HepG2 (cell line): ENCODE data around the gene XCR1. TPM values are rescaled to one million over a fixed set of nuclear protein-coding genes. Genes with fewer than 3 reads are reported as not detected.

ENCODE experiments used
- ATAC-seq: fragments of 200-7000 bp; cut with Tn5 transposase; 3 replicates; pipeline ENCODE4 v1.9.1; 2020; ENCODE audit warnings: mild to moderate bottlenecking, moderate library complexity
- BruUV-seq: library from RNA; stranded (reverse); fragments of 400-500 nt; replicated peaks from 2 replicates; lab custom pipeline; 2021; lab: Mats Ljungman, UMichigan
- CTCF ChIA-PET: fragments of 300-600 bp; formaldehyde crosslinking; extraction: SDS; loops from one replicate; lab custom pipeline; 2021; ENCODE audit warnings: low total read pairs, inconsistent platforms, low intra/inter-chr PET ratio; lab: Yijun Ruan, JAX
- POLR2A ChIA-PET: fragments of 350-600 bp; sonication (Branson Sonifier 250); formaldehyde crosslinking; loops from one replicate; lab custom pipeline; 2020; ENCODE audit warnings: antibody characterized with exemption, inconsistent platforms; lab: Yijun Ruan, JAX
- DNase-seq: peaks from one replicate; pipeline ENCODE4 v3.0.0-alpha.2; 2015; ENCODE audit warnings: low spot score
- FAIRE-seq: peaks from 3 replicates; lab custom pipeline; 2011; peaks lifted over from hg19 to GRCh38; lab: Jason Lieb, UNC
- H2AFZ ChIP-seq: one replicate; pipeline ENCODE4 v1.6.1; 2011; ENCODE audit warnings: low read length, inconsistent platforms
- H3K27ac ChIP-seq: fragments of 300-600 bp; 3 replicates; pipeline ENCODE4 v1.8.0; 2011; ENCODE audit warnings: mixed run types, mild to moderate bottlenecking, mixed read lengths, low read length, inconsistent platforms; ENCODE audit not compliant: insufficient read depth; ENCODE audit errors: extremely low read length
- H3K27me3 ChIP-seq, 2 experiments: fragments of 200-600 bp in 1 of 2; 2 replicates in 1 of 2; 3 replicates in 1 of 2; pipeline versions ENCODE4 v1.6.0 to v1.8.0; 2011; ENCODE audit warnings: low read length in 2 of 2, mild to moderate bottlenecking in 2 of 2, moderate library complexity in 2 of 2, inconsistent platforms in 1 of 2; ENCODE audit not compliant: insufficient read depth in 2 of 2, control insufficient read depth in 1 of 2
- H3K36me3 ChIP-seq, 2 experiments: fragments of 200-600 bp in 1 of 2; replicated peaks in 1 of 2; 2 replicates in 1 of 2; 3 replicates in 1 of 2; pipeline versions ENCODE4 v1.5.1 to v1.8.0; 2011; ENCODE audit warnings: low read length in 2 of 2, inconsistent platforms in 1 of 2; ENCODE audit not compliant: insufficient read depth in 2 of 2, control insufficient read depth in 1 of 2
- H3K4me1 ChIP-seq: 2 replicates; pipeline ENCODE4 v1.5.1; 2012; ENCODE audit warnings: low read length, inconsistent platforms; ENCODE audit not compliant: insufficient read depth
- H3K4me2 ChIP-seq: 2 replicates; pipeline ENCODE4 v1.6.0; 2011; ENCODE audit warnings: low read depth, low read length, inconsistent platforms
- H3K4me3 ChIP-seq, 3 experiments: fragments of 200-600 bp in 1 of 3; sonication (generic), shearing (Covaris generic) in 1 of 3; replicated peaks in 1 of 3; 2 replicates each; pipeline ENCODE4 v1.5.1; 2011 to 2016; ENCODE audit warnings: low read length in 3 of 3, inconsistent platforms in 2 of 3, low read depth in 2 of 3, mild to moderate bottlenecking in 2 of 3, control low read depth in 1 of 3, mixed read lengths in 1 of 3; ENCODE audit not compliant: insufficient read depth in 1 of 3
- H3K79me2 ChIP-seq: one replicate; pipeline ENCODE4 v1.6.1; 2011; ENCODE audit warnings: low read length, inconsistent platforms; ENCODE audit not compliant: insufficient read depth
- H3K9ac ChIP-seq: 2 replicates; pipeline ENCODE4 v1.6.0; 2011; ENCODE audit warnings: mild to moderate bottlenecking, low read depth, low read length, inconsistent platforms; ENCODE audit not compliant: insufficient read depth
- H3K9me3 ChIP-seq: 2 replicates; pipeline ENCODE4 v1.5.1; 2012; ENCODE audit warnings: mild to moderate bottlenecking, low read length
- H4K20me1 ChIP-seq: 2 replicates; pipeline ENCODE4 v1.6.0; 2011; ENCODE audit warnings: inconsistent platforms, mild to moderate bottlenecking, low read length, moderate library complexity; ENCODE audit not compliant: insufficient read depth
- ATAD3A ChIP-seq: sonication (generic); formaldehyde crosslinking; IDR thresholded peaks from 2 replicates; pipeline ENCODE4 v1.4.0; 2020; ENCODE audit warnings: missing genetic modification reagents
- DNMT1 ChIP-seq: sonication (generic); formaldehyde crosslinking; IDR thresholded peaks from 2 replicates; pipeline ENCODE4 v1.5.1; 2020; ENCODE audit warnings: mild to moderate bottlenecking, missing genetic modification reagents
- DPF2 ChIP-seq: sonication (generic); formaldehyde crosslinking; IDR thresholded peaks from 2 replicates; pipeline ENCODE4 v1.4.0; 2020; ENCODE audit warnings: mild to moderate bottlenecking, low read depth, missing genetic modification reagents, borderline replicate concordance
- GFI1 ChIP-seq: sonication (generic); formaldehyde crosslinking; IDR thresholded peaks from 2 replicates; pipeline ENCODE4 v1.5.0; 2020; ENCODE audit warnings: missing genetic modification reagents, mild to moderate bottlenecking, borderline replicate concordance
- MED13 ChIP-seq: sonication (generic); formaldehyde crosslinking; IDR thresholded peaks from 2 replicates; pipeline ENCODE4 v1.5.0; 2020; ENCODE audit warnings: missing genetic modification reagents
- MXD1 ChIP-seq: sonication (generic); formaldehyde crosslinking; IDR thresholded peaks from 2 replicates; pipeline ENCODE4 v1.4.0; 2020; ENCODE audit warnings: mild to moderate bottlenecking, missing genetic modification reagents
- RBM22 ChIP-seq: fragments of 200-400 bp; formaldehyde crosslinking; optimal IDR thresholded peaks from 2 replicates; pipeline ENCODE3; 2017; ENCODE audit warnings: mild to moderate bottlenecking, low read length, moderate library complexity
- RBM39 ChIP-seq: fragments of 200-400 bp; formaldehyde crosslinking; IDR thresholded peaks from one replicate; pipeline ENCODE4 v1.6.1; 2018; ENCODE audit warnings: antibody characterized with exemption, mild to moderate bottlenecking, low read depth, low read length; ENCODE audit not compliant: poor library complexity, severe bottlenecking
- TIGD3 ChIP-seq: sonication (generic); formaldehyde crosslinking; IDR thresholded peaks from 2 replicates; pipeline ENCODE4 v1.5.1; 2020; ENCODE audit warnings: mild to moderate bottlenecking, missing genetic modification reagents, borderline replicate concordance
- ZIK1 ChIP-seq: sonication (generic); formaldehyde crosslinking; IDR thresholded peaks from 2 replicates; pipeline ENCODE4 v1.5.0; 2020; ENCODE audit warnings: mild to moderate bottlenecking, low read depth, missing genetic modification reagents, borderline replicate concordance
- ZKSCAN8 ChIP-seq: IDR thresholded peaks from 2 replicates; pipeline ENCODE4 v1.6.1; 2016; ENCODE audit warnings: borderline replicate concordance, missing genetic modification reagents, missing compliant biosample characterization
- ZNF138 ChIP-seq: sonication (generic); formaldehyde crosslinking; IDR thresholded peaks from 2 replicates; pipeline ENCODE4 v1.5.0; 2020; ENCODE audit warnings: mild to moderate bottlenecking, low read depth, missing genetic modification reagents
- ZNF143 ChIP-seq: sonication (generic); formaldehyde crosslinking; IDR thresholded peaks from 2 replicates; pipeline ENCODE4 v1.4.0; 2020; ENCODE audit warnings: missing genetic modification reagents
- ZNF180 ChIP-seq: sonication (generic); formaldehyde crosslinking; IDR thresholded peaks from 2 replicates; pipeline ENCODE4 v1.4.0; 2020; ENCODE audit warnings: low read depth, missing genetic modification reagents, borderline replicate concordance
- ZNF333 ChIP-seq: sonication (generic); formaldehyde crosslinking; IDR thresholded peaks from 2 replicates; pipeline ENCODE4 v1.4.0; 2020; ENCODE audit warnings: mild to moderate bottlenecking, missing genetic modification reagents, borderline replicate concordance
- ZNF572 ChIP-seq: sonication (generic); formaldehyde crosslinking; IDR thresholded peaks from 2 replicates; pipeline ENCODE4 v1.5.1; 2020; ENCODE audit warnings: mild to moderate bottlenecking, missing genetic modification reagents
- ZNF616 ChIP-seq: sonication (generic); formaldehyde crosslinking; IDR thresholded peaks from 2 replicates; pipeline ENCODE4 v1.5.0; 2020; ENCODE audit warnings: low read depth, mild to moderate bottlenecking, missing genetic modification reagents
- ZNF747 ChIP-seq: sonication (generic); formaldehyde crosslinking; IDR thresholded peaks from 2 replicates; pipeline ENCODE4 v1.8.1; 2023; ENCODE audit warnings: missing genetic modification reagents, mild to moderate bottlenecking, borderline replicate concordance
- ZNF878 ChIP-seq: sonication (generic); formaldehyde crosslinking; IDR thresholded peaks from 2 replicates; pipeline ENCODE4 v1.8.1; 2023; ENCODE audit warnings: mild to moderate bottlenecking, missing genetic modification reagents, moderate library complexity
- WGBS: methylation state at CpG from one replicate; pipeline ENCODE4 v1.1.6; 2017; ENCODE audit warnings: low lambda C conversion rate; 5-methylcytosine and 5-hydroxymethylcytosine counted together
- in situ Hi-C: cut with HindIII; loops from 2 replicates; pipeline ENCODE4 v1.10.0; 2017; ENCODE audit warnings: low pct_unique_long_range_greater_than_20kb; ENCODE audit not compliant: extremely low pct_ligation_motif_present
- intact Hi-C: fragments of 100-400 bp; cut with micrococcal nuclease; formaldehyde crosslinking; loops from one replicate; pipeline ENCODE4 v1.10.0; 2022; ENCODE audit not compliant: unreplicated experiment
- polyA plus RNA-seq, 8 experiments: library from polyadenylated mRNA; depleted of rRNA in 3 of 8; stranded (reverse) in 7 of 8; unstranded in 1 of 8; fragments of >200 nt; fragmentation: Illumina TruSeq in 4 of 8; extraction: Trizol in 4 of 8; gene quantifications; 2 replicates each; pipeline versions ENCODE4 v1.2.1 to v1.2.3, GENCODE V29; 2011 to 2016; ENCODE audit warnings: low read depth in 4 of 8, missing spikeins in 1 of 8, mixed read lengths in 1 of 8; ENCODE audit not compliant: insufficient read depth in 1 of 8
- total RNA-seq, 5 experiments: library from RNA; depleted of rRNA; stranded (reverse); fragments of >200 nt; fragmentation: Illumina TruSeq; extraction: Trizol; gene quantifications; 2 replicates each; pipeline ENCODE4 v1.2.3, GENCODE V29; 2016; ENCODE audit warnings: low read depth in 1 of 5
- TF ChIP-seq, protein P1 (sequence below): sonication (generic); formaldehyde crosslinking; conservative IDR thresholded peaks from 2 replicates; pipeline ENCODE4 v1.8.0; 2022; ENCODE audit warnings: mild to moderate bottlenecking, moderate library complexity, missing genetic modification reagents
- TF ChIP-seq, protein P2 (sequence below): sonication (generic); formaldehyde crosslinking; IDR thresholded peaks from 2 replicates; pipeline ENCODE4 v1.5.1; 2020; ENCODE audit warnings: missing genetic modification reagents, mild to moderate bottlenecking, borderline replicate concordance

XCR1 gene
- total and polyA plus RNA-seq, 2 of the 13 experiments (the other 11 are each of a cell fraction or from before 2014, with no cell fraction given) = not detected

DNA sequence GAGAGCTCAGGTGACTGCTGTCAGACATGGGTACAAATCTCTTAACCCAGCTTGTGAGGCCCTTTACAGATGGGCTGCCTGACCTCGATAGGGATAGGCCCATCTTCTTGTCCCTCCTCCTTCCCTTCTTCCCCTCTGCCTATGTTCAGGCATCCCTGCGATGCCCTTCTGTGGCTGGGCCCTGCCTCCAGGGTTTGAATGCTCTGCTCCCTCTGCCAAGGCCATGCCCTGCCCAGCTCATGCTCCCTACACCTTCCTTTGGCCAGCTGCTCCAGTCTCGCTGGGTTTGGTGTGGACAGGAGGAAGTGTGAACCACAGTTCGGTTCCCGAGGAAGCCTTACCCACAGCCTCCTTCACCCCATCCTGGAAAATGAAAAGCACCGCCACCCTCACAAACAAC, 35.9 kb downstream of the XCR1 start (continued):
- TF ChIP-seq, protein P1, sequence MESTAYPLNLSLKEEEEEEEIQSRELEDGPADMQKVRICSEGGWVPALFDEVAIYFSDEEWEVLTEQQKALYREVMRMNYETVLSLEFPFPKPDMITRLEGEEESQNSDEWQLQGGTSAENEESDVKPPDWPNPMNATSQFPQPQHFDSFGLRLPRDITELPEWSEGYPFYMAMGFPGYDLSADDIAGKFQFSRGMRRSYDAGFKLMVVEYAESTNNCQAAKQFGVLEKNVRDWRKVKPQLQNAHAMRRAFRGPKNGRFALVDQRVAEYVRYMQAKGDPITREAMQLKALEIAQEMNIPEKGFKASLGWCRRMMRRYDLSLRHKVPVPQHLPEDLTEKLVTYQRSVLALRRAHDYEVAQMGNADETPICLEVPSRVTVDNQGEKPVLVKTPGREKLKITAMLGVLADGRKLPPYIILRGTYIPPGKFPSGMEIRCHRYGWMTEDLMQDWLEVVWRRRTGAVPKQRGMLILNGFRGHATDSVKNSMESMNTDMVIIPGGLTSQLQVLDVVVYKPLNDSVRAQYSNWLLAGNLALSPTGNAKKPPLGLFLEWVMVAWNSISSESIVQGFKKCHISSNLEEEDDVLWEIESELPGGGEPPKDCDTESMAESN (CRISPR knock-in tag) = no peak
- TF ChIP-seq MXD1 (CRISPR knock-in tag) (no peak), ZKSCAN8 (no peak)

DNA sequence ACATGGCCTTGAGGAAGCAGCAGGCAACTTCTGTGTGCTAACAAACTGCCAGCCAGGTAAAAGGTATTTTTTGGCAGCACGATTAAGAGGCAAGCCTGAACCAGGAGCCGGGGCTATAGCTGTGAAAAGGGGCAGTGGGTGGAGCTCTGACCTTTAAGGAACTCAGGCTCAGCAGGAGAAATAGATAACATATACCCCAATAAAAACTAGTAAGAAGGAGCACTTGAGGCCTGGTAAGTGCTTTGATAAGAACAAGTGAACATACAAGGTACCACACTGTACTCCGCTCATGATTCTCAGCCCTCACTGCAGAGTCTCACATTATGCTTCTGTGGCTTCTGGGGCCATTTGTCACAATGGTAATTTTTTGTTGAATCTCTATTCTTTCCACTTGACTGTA, 37.1 kb downstream of the XCR1 start:
- H3K4me3 ChIP-seq = no peak overlapping the region
- no TSS peak for BruUV-seq
- ATAC-seq (no peak), DNase-seq (no peak), FAIRE-seq (no peak)
- no peak overlapping the region for H3K9ac ChIP-seq
- CTCF ChIA-PET = no interaction called here
- intact Hi-C loops (no loop called here), in situ Hi-C loops (no loop called here)
- H3K9me3 ChIP-seq = no peaks in the 10 kb centered on the region
- H3K4me1 ChIP-seq = peaks cover 55% of the 10 kb centered on the region
- H3K4me2 ChIP-seq = no peak overlapping the region
- no peak overlapping the region for H2AFZ ChIP-seq
- H3K36me3 ChIP-seq = no peaks in the 10 kb centered on the region
- 75% methylated on average over 3 of the region's 3 CpGs for WGBS
- H4K20me1 ChIP-seq = no peaks in the 10 kb centered on the region
- H3K27ac ChIP-seq = no peak overlapping the region
- H3K27me3 ChIP-seq = no peaks in the 10 kb centered on the region; a peak in 1 of 5 replicates
- peaks cover 46% of the 10 kb centered on the region for H3K79me2 ChIP-seq
- POLR2A ChIA-PET = no interaction called here
- no peak for TF ChIP-seq RBM22
- TF ChIP-seq ZNF180 (CRISPR knock-in tag) = no peak
- no peak for TF ChIP-seq ZNF747
- TF ChIP-seq, protein P2, sequence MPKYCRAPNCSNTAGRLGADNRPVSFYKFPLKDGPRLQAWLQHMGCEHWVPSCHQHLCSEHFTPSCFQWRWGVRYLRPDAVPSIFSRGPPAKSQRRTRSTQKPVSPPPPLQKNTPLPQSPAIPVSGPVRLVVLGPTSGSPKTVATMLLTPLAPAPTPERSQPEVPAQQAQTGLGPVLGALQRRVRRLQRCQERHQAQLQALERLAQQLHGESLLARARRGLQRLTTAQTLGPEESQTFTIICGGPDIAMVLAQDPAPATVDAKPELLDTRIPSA (CRISPR knock-in tag) = no peak
- TF ChIP-seq DNMT1 = no peak
- TF ChIP-seq MED13 (CRISPR knock-in tag) = no peak
- no peak for TF ChIP-seq GFI1 (CRISPR knock-in tag)
- TF ChIP-seq TIGD3 (CRISPR knock-in tag) = no peak
- no peak for TF ChIP-seq ZNF878 (CRISPR knock-in tag)
- TF ChIP-seq ZNF572 (CRISPR knock-in tag) = no peak
- TF ChIP-seq ZNF143 (CRISPR knock-in tag) = no peak
- TF ChIP-seq ATAD3A (CRISPR knock-in tag) = no peak
- no peak for TF ChIP-seq RBM39
- no peak for TF ChIP-seq DPF2
- no peak for TF ChIP-seq ZNF616 (CRISPR knock-in tag)
- TF ChIP-seq ZNF333 (CRISPR knock-in tag) = no peak
- no peak for TF ChIP-seq ZIK1 (CRISPR knock-in tag)
- no peak for TF ChIP-seq ZNF138 (CRISPR knock-in tag)
